ENCODE data around the gene HTRA2.

Gene HTRA2

DNA sequence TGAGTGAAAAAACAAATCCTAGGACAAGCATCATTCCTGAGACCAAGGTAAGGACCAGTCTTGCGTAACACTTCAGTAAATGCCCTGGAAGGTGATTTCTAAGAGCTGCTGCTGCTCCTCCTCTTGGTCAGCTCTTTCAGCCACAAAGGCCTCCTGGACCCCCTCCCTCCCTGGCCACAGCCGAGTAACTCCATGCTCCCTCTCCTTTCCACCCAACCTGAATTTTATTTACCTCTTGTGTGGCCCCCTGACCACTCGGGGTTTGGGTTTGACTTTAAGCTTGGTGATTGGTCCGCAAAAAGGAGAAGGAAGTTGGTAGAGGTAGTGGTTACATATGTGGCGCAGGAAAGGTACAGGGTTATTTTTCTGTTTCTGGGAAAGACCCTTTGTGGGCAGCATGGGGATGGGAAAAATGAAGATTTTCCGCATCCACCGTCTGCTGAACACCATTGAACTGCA lies 9.2 kb downstream of the HTRA2 start:
- in situ Hi-C loops (cut with HindIII; ENCODE audit: low sequenced_read_pairs): no loop called here

DNA sequence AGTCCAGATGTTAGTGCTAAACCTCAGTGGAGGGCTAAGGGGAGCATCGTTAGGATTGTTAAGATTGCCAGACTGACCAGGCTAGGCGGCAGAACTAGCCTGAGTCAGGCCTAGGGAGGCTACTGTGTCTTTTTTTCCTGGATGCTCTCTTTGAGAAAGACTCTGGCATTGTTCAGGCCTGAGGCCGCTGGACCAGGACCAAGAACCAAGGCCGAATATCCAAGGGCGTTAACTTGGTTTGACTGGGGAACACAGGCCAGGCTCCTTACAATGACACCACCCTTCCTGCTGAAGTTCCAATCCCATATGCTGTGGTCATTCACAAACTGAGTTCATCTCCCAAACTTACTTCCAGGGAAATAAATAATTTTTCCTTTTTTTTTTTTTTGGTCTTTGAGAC lies 10.6 kb downstream of the HTRA2 start:
- in situ Hi-C loops (cut with HindIII; ENCODE audit: low sequenced_read_pairs): no loop called here

DNA sequence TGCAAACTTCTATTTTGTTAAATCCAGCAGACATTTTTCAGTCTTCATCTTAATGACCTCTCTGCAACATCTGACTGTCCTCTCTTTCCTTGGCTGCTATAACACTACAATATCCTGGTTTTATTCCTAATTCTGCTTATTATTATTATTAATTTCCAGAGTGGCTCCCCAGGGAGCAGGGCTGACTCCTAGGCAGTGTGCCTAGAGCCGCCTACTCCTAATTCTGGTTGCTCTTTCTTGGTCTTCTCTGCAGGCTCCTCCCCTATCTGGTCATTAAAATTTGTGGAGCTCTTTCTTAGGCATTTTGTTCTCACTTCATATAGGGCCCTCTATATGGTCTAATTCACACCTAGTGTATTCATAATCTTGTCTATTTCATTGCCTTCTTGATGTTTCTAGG lies 13.2 kb downstream of the HTRA2 start:
- in situ Hi-C loops (cut with HindIII; ENCODE audit: low sequenced_read_pairs): no loop called here

DNA sequence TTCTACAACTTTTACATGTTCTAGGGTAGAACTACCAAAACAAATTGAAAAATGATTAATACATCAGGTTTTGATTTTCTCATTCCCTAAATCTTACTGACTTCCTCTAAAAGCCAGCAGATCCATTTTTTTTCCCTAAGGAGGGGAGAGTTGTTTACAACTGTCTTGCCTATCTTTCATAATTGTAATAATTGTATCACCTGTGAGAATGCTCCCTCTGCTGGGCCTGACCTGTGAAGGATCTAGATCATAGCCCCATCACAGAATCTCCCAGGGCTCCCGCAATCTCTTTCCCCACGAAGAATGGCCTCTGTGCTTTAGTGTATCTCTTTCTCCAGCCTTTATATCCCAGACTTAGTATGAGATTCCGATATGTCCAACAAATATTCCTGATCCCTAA lies 14.9 kb downstream of the HTRA2 start:
- in situ Hi-C loops (cut with HindIII; ENCODE audit: low sequenced_read_pairs): no loop called here

DNA sequence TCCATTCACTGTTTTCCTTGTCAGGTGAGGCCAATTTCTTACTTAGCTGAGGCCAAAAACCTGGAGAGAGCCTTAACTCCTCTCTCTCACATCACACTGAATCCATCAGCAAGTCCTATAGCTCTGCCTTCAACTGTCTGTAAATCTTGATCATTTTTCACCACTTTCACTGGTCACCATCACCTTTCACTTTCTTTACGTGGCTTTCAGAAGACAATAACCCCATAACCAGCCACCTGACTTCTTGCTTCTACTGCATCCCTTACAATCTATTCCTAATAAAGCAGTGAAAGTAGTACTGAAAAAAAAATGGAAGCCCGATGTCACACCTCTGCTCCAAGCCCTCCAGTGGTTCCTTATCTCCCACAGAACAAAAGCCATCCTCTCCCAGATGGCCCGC lies 16.3 kb downstream of the HTRA2 start:
- in situ Hi-C loops (cut with HindIII; ENCODE audit: low sequenced_read_pairs): no loop called here

DNA sequence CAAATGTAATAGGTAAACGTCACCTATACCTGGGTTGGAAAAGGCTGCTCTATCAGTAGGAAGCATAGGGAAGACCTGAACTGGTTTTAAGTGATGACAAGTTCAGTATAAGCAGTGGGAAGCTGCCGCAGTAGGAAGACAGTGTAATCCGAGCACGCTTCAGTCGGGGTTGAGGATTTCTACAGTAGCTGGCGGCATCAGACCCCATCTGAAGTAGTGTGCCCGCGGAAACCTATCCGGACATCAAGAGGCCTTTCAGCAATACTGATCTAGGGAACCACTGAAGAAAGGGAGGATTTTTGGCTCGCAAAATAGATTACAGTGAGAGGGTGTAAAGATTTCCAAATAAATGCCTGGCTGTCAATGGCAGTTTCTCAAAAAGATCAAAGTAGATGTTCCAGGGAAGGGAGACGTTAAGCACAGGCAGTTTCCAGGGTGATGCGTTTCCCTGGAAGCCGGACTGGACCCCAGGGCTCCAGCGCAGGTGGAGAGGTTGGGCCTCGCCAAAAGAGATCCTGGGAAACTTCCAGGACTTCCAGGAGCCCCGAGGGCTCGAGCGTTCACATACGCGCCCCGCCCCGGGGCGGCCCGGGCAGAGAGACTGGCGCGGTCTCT lies 18.7 kb downstream of the HTRA2 start:
- in situ Hi-C loops (cut with HindIII; ENCODE audit: low sequenced_read_pairs): no loop called here

DNA sequence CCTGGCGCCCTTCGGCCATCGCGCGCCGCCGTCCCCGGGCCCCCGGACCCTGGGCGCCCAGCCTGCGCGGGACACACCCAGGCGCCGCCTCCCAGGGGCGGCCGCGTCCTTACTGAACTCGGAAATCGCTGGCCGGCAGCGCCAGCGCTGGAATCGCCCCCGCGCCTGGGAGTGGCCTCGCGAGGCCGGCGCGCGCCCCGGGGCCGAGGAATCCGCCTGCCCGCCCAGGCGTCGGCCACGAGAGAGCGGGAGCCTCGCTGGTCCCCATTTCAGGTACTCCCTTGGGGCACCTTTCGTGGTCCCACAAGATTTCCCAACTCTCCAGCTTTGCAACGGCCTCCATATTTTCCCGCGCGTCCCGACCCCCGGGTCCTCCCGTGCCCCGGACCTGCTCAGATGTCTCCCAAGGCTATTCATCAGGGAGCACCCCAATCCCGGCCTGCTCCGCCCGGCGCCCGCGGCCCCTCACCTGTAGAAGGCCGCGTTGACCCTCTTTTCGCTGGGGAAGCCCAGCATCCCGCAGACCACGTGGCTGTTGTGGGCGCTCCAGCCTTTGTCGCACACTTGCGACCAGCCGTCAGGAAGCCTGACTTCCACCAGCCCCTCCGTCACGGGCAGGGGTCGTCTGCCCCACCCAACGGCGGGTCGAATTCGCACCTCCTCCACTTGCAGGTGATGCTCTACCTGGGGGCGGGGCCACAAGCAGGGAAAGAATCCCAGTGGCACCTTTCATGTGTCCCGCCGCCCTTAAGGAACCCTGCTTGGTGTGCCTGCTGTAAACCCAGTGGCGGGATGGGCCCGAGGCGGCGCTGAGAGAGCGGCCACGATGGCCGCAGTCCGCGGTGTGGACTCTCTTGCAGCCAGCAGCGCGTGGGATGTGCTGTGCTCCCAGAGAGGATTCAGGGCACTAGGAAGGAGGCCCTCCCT lies 19.4 kb downstream of the HTRA2 start:
- in situ Hi-C loops (cut with HindIII; ENCODE audit: low sequenced_read_pairs): no loop called here

DNA sequence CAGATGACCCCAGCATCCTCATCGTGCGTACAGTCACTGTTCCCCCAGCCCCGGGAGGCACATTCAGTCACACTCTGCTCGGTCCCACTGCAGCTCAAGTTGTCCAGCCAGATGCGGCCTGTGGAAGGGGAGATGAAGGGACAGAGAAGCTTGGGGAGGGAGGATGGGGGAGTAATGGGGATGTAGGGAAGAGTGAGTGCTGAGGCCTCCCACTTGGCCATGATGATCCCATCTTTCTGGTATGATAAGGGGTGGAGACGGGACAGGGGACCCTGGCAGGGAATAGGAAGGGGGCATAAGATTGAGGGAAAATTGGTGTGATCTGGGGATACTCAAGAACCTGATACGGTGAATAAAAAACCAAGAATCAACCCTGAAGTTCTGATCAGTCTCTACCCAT lies 20.5 kb downstream of the HTRA2 start:
- in situ Hi-C loops (cut with HindIII; ENCODE audit: low sequenced_read_pairs): no loop called here

DNA sequence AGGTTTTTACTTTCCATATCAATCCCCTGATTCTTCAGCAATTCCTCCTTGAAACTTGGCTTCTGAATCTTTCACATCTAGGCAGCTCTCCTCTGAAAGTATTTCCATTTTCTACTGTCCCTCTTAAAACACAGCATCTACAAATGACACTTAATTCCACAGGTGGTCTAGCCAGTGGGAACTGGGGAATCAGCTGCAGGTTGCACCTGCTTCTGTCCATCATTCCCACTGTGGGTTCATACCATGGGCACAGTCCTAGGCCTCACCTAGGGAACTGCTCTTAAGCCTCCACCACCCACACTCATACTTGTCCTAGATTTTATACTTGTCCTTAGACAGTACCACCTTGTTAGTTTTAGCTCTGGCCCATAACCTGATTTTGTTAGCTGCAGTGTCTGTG lies 21.8 kb downstream of the HTRA2 start:
- in situ Hi-C loops (cut with HindIII; ENCODE audit: low sequenced_read_pairs): no loop called here

DNA sequence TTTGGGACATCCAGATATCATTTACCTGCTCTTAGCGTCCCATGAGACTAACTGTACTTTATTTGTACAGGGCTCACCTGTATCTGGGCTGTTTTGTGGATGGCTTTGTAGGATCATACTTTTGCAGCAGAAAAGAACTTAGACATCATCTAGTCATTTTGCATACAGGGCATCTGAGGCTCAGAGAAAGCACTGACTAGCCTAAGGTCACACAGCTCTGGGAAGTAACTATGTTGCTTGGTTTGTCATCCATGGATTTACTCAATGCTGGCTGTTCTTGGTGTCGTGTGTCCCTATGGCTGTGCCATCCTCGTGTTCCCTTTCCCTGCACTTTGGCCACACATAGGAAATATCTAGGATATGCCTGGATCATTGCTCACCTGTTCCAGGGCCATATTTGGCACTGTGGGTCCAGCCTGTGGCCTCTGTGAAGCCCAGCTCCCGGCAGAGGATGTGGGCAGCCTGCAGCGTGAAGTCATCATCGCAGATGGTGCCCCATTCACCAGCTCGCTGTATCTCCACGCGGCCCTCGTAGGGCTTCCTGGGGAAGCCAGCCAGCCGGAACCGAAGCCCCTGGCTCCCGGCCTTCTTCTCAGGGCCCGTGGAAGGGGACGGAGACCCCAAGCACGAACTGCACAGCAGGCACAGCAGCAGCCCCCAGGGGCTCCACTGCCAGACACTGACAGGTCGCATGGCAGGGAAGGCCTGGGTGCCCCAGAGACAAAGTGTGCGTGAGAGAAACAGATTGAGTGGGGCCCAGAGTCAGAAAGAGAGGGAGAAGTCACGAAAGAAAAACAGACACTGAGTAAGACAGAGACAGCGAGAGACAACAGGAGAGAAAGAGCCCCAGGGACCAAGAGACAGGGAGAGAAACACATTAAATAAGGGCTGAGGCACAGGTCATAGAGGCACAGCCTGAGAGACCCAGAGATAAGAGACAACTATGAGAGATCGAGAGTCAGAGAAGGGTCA lies 22.5 kb downstream of the HTRA2 start:
- in situ Hi-C loops (cut with HindIII; ENCODE audit: low sequenced_read_pairs): no loop called here

DNA sequence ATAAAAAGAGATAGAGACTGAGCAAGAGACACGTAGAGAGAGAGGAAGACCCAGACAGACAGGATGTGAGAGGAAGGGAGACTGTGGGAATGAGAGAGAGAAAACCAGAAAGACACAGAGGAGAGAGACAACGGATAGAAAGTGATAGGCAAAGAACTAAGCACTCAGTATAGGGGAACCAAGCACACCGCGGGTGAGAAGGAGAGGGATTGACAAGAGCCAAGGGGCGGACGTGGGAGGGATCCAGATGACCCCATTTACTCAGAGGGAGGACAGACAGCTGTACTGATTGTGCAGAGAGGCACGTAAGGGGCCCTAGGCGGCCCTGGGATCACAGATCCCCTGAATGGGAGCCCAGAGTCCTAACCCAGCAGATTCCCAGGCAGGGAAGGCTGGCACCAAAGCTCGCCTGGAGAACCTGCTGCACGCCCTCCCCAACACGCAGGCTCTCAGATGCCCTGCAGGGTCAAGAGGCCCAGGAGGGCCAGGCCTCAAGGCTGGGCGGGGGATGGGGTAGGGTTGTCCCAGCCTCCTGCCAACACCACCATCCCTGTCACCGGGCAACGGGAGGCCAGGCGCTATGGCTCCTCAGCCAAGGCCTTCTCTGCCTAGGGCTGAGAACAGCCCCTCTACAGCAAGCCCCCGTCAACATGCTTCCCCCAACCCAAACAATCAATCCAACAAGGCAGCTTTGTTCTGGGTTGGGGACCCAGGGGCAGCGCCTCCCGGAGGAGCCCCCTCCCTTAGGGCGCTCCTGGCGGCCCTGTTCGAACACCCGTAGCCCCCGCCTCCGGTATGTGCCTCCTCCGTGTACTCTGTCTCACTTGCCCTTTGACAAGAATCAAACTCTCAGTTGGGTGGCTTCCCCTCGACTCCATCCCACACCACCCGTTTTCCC lies 23.4 kb downstream of the HTRA2 start:
- in situ Hi-C loops (cut with HindIII; ENCODE audit: low sequenced_read_pairs): no loop called here

DNA sequence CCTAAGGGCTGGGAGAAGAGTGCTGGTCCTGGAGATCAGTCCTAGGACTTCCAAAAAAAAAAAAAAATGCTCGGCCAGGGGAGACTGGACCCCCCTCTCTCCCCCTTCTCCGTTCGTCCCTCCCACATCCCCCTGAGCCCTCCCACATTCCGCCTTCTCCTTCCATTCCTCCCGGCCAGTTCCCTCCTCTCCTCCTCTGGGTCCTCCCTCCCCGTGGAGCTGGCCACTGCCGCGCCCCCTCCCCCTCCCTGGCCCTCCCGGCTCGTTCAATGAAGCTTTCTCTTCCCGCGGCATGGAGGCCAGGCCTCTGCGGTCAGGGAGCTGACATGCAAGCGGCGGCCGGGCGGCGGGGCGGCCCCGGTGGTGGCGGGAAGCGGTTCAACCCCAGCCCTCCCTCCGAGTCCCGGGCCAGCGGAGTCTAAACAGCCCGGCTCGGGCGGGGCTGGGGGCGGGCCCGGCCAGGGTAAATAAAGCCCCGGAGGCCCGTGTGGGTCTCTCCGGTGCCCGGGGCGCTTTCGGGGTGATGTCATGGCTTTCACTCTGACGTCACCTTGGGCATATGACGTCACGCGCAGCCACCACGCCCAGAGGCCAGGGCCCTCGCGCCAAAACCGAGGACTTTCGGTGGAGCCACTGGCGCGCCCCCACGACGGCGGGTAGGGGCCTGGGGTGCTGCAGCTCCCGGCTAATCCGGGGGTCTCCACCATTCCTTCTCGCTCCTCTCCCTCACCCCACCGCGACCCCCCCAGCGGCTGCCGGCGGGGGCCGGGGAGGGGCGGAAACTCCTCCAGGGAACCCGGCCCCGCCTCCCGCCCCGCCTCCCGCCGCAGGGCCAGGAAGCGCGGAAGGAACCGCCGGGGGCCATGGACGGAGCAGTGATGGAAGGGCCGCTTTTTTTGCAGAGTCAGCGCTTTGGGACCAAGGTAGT lies 24.4 kb downstream of the HTRA2 start, which contains the start of the genes DOK1 and LOXL3:
DOK1 (plus strand) TSS at position 829 of the 928 bp plus-strand sequence; CDS start at position 864, 35 bp downstream.
LOXL3 (minus strand) TSS at position 51 of the 928 bp plus-strand sequence. CDS start 1,308 bp downstream, outside the sequence.
- in situ Hi-C loops (cut with HindIII; ENCODE audit: low sequenced_read_pairs): no loop called here

DNA sequence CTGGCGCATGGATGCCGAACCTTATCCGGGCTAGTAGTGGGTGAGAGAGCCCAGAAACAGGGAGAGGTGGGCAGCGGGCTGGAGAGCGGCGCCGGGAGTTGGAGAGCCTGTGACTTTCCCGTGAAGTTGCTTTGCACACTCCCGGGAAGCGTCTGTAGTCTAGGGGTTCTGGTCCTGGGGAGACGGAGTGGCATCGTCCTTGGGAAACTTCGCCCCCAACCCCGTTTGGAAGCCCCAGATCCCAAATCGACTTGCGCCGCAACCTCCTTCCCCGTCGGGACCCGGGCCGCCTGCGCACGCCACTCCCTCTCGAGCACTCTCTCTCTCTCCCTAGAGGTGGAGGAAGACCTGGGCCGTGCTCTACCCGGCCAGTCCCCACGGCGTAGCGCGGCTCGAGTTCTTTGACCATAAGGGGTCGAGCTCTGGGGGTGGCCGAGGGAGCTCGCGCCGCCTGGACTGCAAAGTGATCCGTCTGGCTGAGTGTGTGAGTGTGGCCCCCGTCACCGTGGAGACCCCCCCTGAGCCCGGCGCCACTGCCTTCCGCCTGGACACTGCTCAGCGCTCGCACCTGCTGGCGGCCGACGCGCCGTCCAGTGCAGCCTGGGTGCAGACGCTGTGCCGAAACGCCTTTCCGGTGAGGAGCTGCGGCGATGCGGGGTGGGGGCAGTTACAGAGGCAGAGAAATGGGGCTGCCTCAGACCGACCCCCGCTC lies 25.2 kb downstream of the HTRA2 start:
- in situ Hi-C loops (cut with HindIII; ENCODE audit: low sequenced_read_pairs): no loop called here

DNA sequence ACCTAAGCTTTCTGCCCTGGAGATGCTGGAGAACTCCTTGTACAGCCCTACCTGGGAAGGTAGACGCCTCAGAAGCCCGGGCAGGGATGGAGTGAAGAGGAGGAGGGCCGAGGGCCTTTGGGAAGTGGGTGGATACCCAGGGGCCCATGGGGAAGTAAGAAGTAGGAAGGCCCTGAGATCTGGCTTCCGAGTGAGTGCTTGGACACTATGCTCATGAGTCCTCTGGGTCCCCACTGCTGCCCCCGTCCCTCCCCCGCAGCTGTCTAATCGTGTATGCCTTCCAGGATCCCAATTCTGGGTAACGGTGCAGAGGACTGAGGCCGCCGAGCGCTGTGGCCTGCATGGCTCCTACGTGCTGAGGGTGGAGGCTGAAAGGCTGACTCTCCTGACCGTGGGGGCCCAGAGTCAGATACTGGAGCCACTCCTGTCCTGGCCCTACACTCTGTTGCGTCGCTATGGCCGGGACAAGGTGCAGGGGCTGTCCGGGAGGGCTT lies 25.9 kb downstream of the HTRA2 start:
- in situ Hi-C loops (cut with HindIII; ENCODE audit: low sequenced_read_pairs): no loop called here

DNA sequence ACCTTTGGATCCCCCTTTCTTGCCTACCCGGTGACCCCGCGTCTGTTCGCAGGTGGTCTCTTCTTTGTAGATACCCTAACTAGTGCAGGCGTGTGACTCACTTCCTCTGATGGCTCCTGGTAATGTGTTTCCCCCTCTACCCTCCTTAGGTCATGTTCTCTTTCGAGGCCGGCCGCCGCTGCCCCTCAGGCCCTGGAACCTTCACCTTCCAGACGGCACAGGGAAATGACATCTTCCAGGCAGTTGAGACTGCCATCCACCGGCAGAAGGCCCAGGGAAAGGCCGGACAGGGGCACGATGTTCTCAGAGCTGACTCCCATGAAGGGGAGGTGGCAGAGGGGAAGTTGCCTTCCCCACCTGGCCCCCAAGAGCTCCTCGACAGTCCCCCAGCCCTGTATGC lies 26.4 kb downstream of the HTRA2 start:
- in situ Hi-C loops (cut with HindIII; ENCODE audit: low sequenced_read_pairs): no loop called here

DNA sequence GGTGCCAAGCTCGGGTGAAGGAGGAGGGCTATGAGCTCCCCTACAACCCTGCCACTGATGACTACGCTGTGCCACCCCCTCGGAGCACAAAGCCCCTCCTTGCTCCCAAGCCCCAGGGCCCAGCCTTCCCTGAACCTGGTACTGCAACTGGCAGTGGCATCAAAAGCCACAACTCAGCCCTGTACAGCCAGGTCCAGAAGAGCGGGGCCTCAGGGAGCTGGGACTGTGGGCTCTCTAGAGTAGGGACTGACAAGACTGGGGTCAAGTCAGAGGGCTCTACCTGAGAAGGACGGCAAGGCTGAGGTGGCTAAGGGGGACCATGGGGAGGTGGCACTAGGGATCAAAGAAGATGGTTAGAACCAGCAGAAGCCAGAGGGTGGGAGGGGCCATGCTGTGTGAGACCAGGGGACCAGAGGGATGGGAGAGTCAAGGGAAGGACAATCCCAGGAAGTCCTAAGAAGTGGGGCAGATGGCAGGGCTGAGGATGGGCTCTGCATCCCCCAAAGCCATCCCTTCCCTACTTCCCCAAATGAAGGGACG lies 27.2 kb downstream of the HTRA2 start:
- in situ Hi-C loops (cut with HindIII; ENCODE audit: low sequenced_read_pairs): no loop called here

DNA sequence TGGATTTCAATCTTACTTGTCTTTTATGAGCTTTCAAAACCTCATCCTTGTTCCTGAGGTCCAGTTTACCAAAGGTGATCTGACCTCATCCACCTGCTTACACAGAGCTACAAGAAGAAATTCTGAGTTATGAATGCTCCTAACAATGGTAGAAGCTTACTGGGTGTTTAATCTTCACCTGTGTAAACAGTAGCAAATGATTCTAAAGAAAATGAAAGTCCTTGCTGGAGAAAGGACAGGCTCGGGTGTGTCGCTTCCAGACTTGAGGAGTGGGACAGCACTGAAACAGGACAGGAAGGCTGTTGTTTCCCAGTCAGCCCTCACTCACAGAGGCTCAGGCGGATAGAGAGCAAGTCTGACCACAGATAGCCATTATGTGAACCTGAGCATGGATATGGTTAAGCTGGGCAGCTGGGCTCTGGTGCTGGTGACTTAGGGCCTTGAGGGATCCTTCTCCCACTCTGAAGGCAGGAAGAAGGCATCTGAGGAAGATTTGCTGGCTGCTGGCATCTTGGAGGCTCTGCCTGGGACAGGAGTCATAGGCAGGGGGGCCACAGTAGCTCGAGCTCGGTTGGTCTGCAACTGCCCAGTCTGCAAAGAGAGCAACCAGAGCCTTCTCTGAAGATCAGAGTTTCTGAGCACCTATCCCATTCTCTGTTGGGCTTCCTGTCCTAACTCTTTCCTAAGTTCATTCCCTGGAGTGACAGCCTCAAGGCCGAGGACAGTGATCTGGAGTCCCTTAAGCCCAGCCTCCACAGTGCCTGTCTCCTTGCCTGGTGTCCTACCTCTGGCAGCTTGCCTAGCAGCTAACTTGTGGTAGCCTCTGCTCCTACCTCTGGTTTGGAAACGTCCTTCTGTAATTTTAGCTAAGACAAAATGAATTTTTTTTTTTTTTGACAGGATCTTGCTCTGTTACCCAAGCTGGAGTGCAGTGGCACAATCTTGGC lies 28.8 kb downstream of the HTRA2 start:
- in situ Hi-C loops (cut with HindIII; ENCODE audit: low sequenced_read_pairs): no loop called here
